Stromal cell of bone marrow (primary cell): ENCODE results near the gene PLXNA4.

Experiments
- DNase-seq: peaks from one replicate; pipeline ENCODE4 v3.0.0-alpha.2; 2012; ENCODE audit warnings: low read depth

The PLXNA4 gene

GRCh38 chr7:132140341-132140740 is 435.9 kb downstream of the PLXNA4 start:
- peak; percentile 28 for DNase-seq

- no peak for DNase-seq
Observed at GRCh38 chr7:132138817-132139216, 437.5 kb downstream of the PLXNA4 start.

GRCh38 chr7:132137681-132138080 is 438.6 kb downstream of the PLXNA4 start:
- no peak for DNase-seq

DNA sequence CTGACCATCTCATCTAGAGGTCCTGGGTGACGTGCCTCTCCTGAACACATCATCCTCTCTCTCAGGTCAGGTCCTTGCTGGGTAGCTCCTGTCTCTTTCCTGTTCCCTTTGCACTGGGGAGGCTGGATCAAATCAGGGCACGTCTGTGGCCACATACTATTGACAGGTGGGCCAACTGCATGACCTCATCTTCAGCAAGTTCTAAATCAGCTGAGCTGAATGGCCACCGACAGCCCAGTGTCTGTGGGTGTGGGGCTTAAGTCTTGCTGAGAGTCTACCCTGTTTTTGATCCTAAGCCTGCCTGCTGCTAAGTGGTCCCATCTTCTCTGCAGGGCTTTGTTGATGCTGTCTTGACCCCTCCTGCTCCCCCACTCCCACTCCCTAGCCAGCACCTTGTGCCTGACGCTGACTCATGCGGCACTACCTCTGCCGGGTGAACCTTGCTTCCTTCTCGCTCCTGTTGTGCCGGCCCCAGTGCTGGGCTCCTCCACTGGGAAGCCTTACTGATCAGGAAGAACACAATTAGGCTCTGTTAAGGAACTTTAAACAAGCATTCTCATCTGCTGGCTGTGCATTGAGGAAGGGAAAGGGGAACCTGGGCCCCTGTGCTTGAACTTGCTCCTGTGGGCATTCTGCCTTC is 440.4 kb downstream of the PLXNA4 start:
- no peak for DNase-seq

- DNase-seq, result no peak
Observed at GRCh38 chr7:132134814-132135445, 441.3 kb downstream of the PLXNA4 start.

GRCh38 chr7:132133501-132133900 is 442.8 kb downstream of the PLXNA4 start:
- no peak for DNase-seq

DNA sequence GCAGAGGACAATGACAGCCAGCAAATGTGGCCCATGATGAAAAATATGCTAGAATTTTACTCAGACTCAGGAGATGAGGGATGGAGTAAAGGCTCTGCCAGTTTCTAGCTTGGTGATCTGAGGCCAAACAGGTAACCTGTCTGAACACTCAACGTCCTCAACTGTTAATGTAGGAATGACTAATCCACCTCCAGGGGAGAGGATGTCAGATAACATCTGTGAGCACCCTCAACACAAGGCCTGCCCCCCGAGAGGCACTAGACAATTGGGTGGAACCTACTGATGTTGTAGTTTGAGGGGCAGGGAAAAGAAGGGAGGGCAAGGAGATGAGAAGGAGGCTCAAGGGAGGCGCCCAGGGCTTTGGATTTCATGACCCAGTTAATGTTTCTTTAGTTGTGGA is 445.1 kb downstream of the PLXNA4 start:
- no peak for DNase-seq

DNA sequence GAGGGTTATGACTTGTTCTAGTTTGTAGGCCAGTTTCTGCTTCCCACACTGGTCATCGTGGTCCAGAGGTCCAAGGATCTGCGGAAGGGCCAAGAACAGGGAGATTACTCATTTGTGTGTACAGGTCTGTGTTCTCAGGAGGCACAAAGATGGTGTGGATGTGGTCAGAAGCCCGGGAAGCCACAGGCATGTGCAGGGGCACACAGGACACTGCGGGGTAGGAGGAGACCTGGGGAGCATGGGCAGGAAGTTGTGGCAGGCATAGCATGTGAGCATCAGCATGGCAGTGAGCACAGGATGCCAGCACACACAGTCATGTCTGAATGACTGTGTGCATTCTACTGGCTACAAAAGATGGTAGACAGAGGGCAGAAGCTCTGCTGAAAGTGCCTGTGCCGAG is 445.8 kb downstream of the PLXNA4 start:
- DNase-seq, result no peak

DNA sequence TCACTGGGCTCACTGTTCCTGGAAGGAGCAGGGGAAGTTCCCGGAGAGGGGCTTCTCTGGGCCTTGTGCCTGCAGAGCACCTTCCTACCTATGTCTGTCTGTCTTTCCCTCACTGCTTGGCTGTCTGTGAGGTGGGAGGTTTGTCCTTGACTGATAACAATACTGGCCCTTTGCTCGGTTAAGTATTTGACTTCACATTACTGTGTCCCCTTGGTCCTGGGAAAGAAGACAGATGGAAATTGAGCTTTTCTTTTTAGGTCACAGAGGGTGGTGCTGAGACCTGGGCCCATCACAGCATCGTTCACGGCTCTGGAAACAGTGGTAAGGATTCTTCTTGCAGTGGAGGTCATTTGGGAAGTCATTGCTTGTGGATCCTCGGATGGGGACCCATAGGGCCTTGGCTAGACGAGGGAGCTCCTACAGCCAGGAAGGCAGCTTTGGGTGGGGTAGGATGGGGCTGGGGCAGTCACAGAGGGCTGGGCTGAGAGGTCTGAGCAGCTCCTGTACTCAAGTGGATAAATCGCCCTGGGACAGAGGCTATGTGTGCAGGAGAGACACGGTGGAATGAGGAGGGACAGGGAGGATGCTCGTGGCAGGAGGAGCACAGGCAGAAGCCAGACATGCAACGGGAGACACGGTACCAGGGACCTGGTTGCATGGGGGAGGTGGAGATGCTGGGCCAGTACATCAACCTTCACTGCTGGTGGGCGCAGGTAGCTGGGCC is 450.2 kb downstream of the PLXNA4 start:
- DNase-seq, result no peak

DNA sequence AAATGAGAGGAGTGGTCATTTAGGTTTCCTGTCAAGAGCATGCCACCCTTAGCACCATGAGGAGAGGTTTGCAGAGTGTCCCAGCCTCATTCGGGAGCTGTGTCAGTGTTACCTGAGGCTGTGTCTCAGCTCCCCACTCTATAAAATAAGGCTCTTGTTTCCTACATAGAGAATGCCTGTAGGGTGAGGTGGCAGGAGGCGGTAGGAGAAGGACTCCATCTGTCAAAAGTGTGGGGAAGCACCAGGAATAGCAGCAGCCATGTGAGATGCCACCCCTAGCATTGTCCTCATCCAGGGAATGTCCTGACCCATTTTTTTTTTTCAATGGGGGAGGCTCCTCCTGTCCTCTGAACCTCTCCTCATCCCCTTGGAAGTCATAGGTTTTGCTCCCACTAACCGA is 451.2 kb downstream of the PLXNA4 start:
- no peak for DNase-seq

DNA sequence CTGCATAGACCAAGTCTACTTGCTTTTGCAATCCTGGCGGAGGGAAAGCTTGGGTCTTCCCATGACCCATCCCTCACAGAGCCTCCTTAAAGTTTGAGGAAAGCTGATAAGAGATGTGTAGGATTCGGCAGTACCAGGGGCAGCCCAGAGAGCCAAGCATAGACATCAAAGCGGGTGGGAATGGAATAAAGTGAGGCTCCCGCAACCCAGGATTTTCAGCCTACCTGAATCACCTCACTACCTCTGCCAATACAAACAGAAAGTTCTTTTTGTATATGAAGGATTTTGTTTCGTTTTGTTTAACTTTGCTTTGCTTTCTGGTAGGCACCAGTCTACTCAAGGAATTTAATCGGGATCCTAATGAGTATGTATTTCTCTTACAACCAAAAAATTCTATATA is 451.7 kb downstream of the PLXNA4 start:
- DNase-seq, result no peak

DNA sequence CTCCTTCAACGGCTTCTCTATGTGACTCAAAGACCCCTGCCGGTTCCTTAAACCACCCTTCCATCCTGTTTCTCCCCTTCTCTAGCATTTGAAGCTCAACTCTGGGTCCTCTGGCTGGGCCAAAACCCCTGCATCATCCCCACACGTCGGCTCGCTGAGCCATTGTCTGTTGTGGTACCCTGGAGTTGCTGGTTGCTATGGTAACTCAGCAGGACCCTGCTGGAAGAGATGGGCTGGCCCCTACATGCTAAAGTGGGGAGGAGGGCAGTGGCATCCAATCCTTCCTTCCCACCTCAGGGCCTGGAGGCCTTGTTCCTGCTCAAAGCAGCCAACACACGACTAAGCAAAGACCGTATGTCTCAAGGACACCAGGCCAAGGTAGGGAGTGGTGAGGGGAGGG is 452.5 kb downstream of the PLXNA4 start:
- DNase-seq, result no peak

GRCh38 chr7:132122901-132123300 is 453.4 kb downstream of the PLXNA4 start:
- no peak for DNase-seq

GRCh38 chr7:132121987-132122386 is 454.3 kb downstream of the PLXNA4 start:
- no peak for DNase-seq

- no peak for DNase-seq
Observed at GRCh38 chr7:132118641-132119040, 457.6 kb downstream of the PLXNA4 start.

GRCh38 chr7:132117636-132118035 is 458.6 kb downstream of the PLXNA4 start:
- DNase-seq, result no peak

DNA sequence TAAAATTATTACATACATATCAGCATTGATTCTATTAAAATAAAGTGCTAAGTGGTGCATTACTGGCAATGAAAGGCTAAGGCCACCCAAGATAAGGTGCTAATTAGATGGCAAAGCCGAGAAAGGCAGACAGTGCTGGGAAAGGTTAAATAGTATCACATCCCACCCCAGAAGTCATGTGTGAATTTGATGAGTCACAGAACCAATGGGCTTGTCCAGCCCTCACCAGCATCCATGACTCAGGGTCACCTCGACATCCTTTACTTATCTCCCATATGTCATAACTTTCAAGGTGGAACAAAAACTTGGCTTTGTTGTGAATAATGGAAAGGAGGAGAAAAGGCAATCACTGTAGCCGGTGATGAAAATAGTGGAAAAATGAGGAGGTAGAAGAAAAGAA is 459.1 kb downstream of the PLXNA4 start:
- DNase-seq, result peak; percentile 27

DNA sequence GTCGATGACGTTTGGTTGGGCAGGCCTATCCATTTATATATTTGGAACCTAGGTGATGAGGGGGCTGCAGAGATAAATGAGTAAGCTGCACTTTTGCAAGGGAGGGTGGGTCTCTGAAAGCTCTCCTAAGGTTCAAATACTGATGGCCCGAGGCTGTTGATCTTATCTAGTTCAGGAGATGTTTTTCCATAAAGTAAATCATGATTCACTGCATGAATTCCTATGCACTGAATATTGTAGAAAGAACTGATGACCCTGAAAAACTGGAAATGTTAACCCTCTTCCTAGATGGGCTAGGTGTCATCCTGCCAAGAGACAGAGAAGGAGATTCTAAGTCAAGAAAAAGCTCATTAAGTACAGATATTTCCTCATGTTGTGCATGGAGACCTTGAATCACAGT is 459.9 kb downstream of the PLXNA4 start:
- DNase-seq, result peak; percentile 11

DNA sequence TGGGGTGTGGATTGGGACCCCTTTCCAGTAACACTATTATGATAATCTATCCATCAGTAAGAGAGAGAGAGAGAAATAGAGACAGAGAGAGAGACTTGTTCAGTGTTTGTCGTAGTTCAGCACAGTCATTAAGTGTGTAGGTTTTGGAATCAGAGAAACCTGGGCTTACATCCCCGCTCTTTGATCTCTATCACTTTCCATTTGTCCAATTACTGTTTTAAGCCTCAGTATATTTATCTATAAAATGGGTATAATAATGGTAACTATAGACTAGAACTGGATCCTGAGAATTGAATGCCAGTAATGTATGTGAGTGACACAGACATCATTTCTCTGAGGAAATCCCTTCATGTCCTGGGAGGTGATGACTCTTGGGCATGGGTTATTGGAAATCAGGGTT is 460.5 kb downstream of the PLXNA4 start:
- DNase-seq, result no peak

DNA sequence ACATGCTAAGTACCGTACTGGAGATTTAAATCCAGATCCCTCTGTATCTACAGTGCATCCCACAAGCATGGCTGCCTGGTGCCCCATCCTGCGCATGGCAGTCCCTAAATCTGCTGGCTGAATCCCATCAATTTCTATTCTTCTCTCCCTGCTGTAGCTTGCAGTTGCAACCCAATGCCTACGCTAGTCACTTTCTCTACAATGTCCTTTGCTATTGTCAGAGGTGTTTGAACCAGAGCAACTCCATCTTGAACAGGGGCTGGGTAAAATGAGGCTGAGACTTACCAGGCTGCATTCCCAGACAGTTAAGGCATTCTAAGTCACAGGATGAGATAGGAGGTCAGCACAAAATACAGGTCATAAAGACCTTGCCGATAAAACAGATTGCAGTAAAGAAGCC is 461.2 kb downstream of the PLXNA4 start:
- no peak for DNase-seq

- no peak for DNase-seq
Observed at GRCh38 chr7:132114411-132114810, 461.9 kb downstream of the PLXNA4 start.

- DNase-seq, result no peak
Observed at GRCh38 chr7:132113536-132114371, 462.5 kb downstream of the PLXNA4 start.

DNA sequence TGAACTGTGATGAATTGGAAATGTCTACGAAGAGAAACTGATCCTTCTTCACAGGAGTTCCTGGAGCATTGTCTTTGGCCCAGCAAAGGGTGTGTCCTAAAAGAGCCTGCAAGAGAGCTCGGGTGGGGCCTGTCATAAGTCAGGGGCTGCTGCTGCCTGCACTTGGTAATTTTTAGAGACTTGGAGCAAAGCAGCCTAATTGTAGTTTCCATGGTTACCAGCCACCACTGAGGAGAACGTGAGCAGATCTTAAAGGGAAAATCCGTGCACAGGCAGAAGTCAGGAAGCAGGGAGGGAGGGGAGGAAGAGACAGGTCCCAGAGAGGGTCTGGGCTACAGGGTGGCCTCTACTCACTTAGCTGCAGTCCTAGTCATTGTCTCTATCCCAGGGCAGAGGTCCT is 463.6 kb downstream of the PLXNA4 start:
- DNase-seq, result no peak
